H1 (cell line): ENCODE results near the gene KLHL41. TPM values are rescaled to one million over a fixed set of nuclear protein-coding genes. Genes with fewer than 3 reads are reported as not detected.

Experiments used
- CTCF ChIA-PET: fragments of 300-600 bp; sonication (Branson Sonifier 250); formaldehyde crosslinking; loops from one replicate; lab custom pipeline; 2021; ENCODE audit not compliant: partially characterized antibody; lab: Charles Lee
- POLR2A ChIA-PET: fragments of 300-600 bp; sonication (Branson Sonifier 250); formaldehyde crosslinking; loops from one replicate; lab custom pipeline; 2021; ENCODE audit warnings: inconsistent platforms; ENCODE audit not compliant: partially characterized antibody; lab: Charles Lee
- DNase-seq, 2 experiments: peaks; one replicate each; pipeline versions ENCODE4 v3.0.0 to v3.0.0-alpha.2; 2010 to 2022; ENCODE audit warnings: low spot score in 2 of 2, low read depth in 1 of 2, mixed read lengths in 1 of 2
- FAIRE-seq: peaks from 2 replicates; lab custom pipeline; 2011; peaks lifted over from hg19 to GRCh38; lab: Jason Lieb, UNC
- H2AFZ ChIP-seq: 2 replicates; pipeline ENCODE4 v1.8.1; 2012; ENCODE audit warnings: low read length, inconsistent platforms
- H2AK5ac ChIP-seq: 2 replicates; pipeline ENCODE4 v1.6.1; 2013; ENCODE audit warnings: low read depth, low read length
- H2BK120ac ChIP-seq: replicated peaks from 2 replicates; pipeline ENCODE3; 2013; ENCODE audit warnings: low read depth, low read length, inconsistent platforms
- H2BK12ac ChIP-seq: 2 replicates; pipeline ENCODE4 v1.6.1; 2013; ENCODE audit warnings: low read depth, low read length
- H2BK15ac ChIP-seq: 2 replicates; pipeline ENCODE4 v1.6.1; 2013; ENCODE audit warnings: low read length
- H2BK20ac ChIP-seq: 2 replicates; pipeline ENCODE4 v1.6.1; 2013; ENCODE audit warnings: low read length
- H2BK5ac ChIP-seq: 2 replicates; pipeline ENCODE4 v1.6.1; 2013; ENCODE audit warnings: low read depth, low read length
- H3K14ac ChIP-seq: 2 replicates; pipeline ENCODE4 v1.6.1; 2013; ENCODE audit warnings: inconsistent platforms; ENCODE audit not compliant: insufficient read length
- H3K18ac ChIP-seq: 2 replicates; pipeline ENCODE4 v1.6.1; 2013; ENCODE audit warnings: low read length; ENCODE audit errors: extremely low read depth
- H3K23ac ChIP-seq: 2 replicates; pipeline ENCODE4 v1.6.1; 2013; ENCODE audit warnings: inconsistent platforms; ENCODE audit not compliant: insufficient read length
- H3K23me2 ChIP-seq: 2 replicates; pipeline ENCODE4 v1.6.1; 2013; ENCODE audit warnings: low read depth, low read length
- H3K27ac ChIP-seq: 2 replicates; pipeline ENCODE4 v1.6.1; 2011; ENCODE audit warnings: low read depth, low read length, inconsistent platforms
- H3K27me3 ChIP-seq, 4 experiments: replicated peaks in 1 of 4; 1 replicate in 1 of 4; 2 replicates in 3 of 4; pipeline versions ENCODE4 v1.6.1 to v1.8.1; 2011 to 2013; ENCODE audit warnings: low read length in 3 of 4, mild to moderate bottlenecking in 3 of 4, inconsistent platforms in 2 of 4, mixed read lengths in 2 of 4, moderate library complexity in 1 of 4; ENCODE audit not compliant: control insufficient read depth in 3 of 4, insufficient read depth in 3 of 4; ENCODE audit errors: extremely low read depth in 1 of 4
- H3K36me3 ChIP-seq, 4 experiments: 2 replicates each; pipeline versions ENCODE4 v1.6.1 to v1.8.1; 2011 to 2013; ENCODE audit warnings: mild to moderate bottlenecking in 4 of 4, low read length in 3 of 4, moderate library complexity in 2 of 4, control low read depth in 1 of 4, inconsistent platforms in 1 of 4; ENCODE audit not compliant: insufficient read depth in 4 of 4, control insufficient read depth in 2 of 4
- H3K4ac ChIP-seq: replicated peaks from 2 replicates; pipeline ENCODE3; 2013; ENCODE audit warnings: low read length, low read depth, mixed read lengths, inconsistent platforms; ENCODE audit not compliant: insufficient read length
- H3K4me1 ChIP-seq, 4 experiments: replicated peaks in 1 of 4; 1 replicate in 1 of 4; 2 replicates in 3 of 4; pipeline versions ENCODE4 v1.6.1 to v1.8.1; 2011 to 2013; ENCODE audit warnings: low read length in 3 of 4, inconsistent platforms in 2 of 4, mixed read lengths in 1 of 4; ENCODE audit not compliant: insufficient read depth in 4 of 4, control insufficient read depth in 3 of 4
- H3K4me2 ChIP-seq, 2 experiments: 2 replicates each; pipeline versions ENCODE4 v1.6.1 to v1.8.1; 2011 to 2013; ENCODE audit warnings: low read depth in 2 of 2, low read length in 2 of 2, control low read depth in 1 of 2, inconsistent platforms in 1 of 2, mild to moderate bottlenecking in 1 of 2; ENCODE audit not compliant: insufficient read depth in 1 of 2
- H3K4me3 ChIP-seq, 4 experiments: fragments of 200-600, 300-600 bp in 1 of 4; sonication (generic), shearing (Covaris generic), sonication (Bioruptor Twin) in 1 of 4; 2 replicates each; pipeline versions ENCODE4 v1.5.1 to v1.8.1; 2011 to 2016; ENCODE audit warnings: low read length in 4 of 4, low read depth in 3 of 4, control low read depth in 2 of 4, inconsistent platforms in 2 of 4, mild to moderate bottlenecking in 2 of 4, mixed read lengths in 1 of 4, moderate library complexity in 1 of 4; ENCODE audit not compliant: insufficient read depth in 2 of 4; ENCODE audit errors: extremely low read depth in 1 of 4
- H3K56ac ChIP-seq: replicated peaks from 2 replicates; pipeline ENCODE3; 2013; ENCODE audit warnings: low read depth, mild to moderate bottlenecking, mixed read lengths, low read length, inconsistent platforms; ENCODE audit not compliant: insufficient read length
- H3K79me1 ChIP-seq: 2 replicates; pipeline ENCODE4 v1.6.1; 2013; ENCODE audit warnings: low read depth, low read length, control low read depth
- H3K79me2 ChIP-seq, 2 experiments: 2 replicates each; pipeline versions ENCODE4 v1.6.1 to v1.8.1; 2012 to 2013; ENCODE audit warnings: low read length in 2 of 2, mild to moderate bottlenecking in 2 of 2, inconsistent platforms in 1 of 2; ENCODE audit not compliant: insufficient read depth in 2 of 2, control insufficient read depth in 1 of 2
- H3K9ac ChIP-seq, 4 experiments: replicated peaks in 1 of 4; 1 replicate in 1 of 4; 2 replicates in 3 of 4; pipeline versions ENCODE4 v1.6.1 to v1.8.1; 2011 to 2013; ENCODE audit warnings: low read depth in 3 of 4, low read length in 3 of 4, control low read depth in 2 of 4, mild to moderate bottlenecking in 2 of 4, moderate library complexity in 2 of 4, inconsistent platforms in 1 of 4; ENCODE audit errors: extremely low read depth in 1 of 4
- H3K9me3 ChIP-seq, 2 experiments: 2 replicates each; pipeline versions ENCODE4 v1.6.1 to v1.8.1; 2012 to 2013; ENCODE audit warnings: mild to moderate bottlenecking in 2 of 2, moderate library complexity in 2 of 2, control low read depth in 1 of 2, inconsistent platforms in 1 of 2, low read depth in 1 of 2, low read length in 1 of 2, mixed read lengths in 1 of 2; ENCODE audit not compliant: insufficient read depth in 2 of 2
- H4K20me1 ChIP-seq, 2 experiments: replicated peaks in 1 of 2; 2 replicates each; pipeline versions ENCODE3 to v1.8.1; 2011 to 2013; ENCODE audit warnings: inconsistent platforms in 2 of 2, low read length in 2 of 2, mild to moderate bottlenecking in 1 of 2; ENCODE audit not compliant: insufficient read depth in 2 of 2, control insufficient read depth in 1 of 2
- H4K5ac ChIP-seq: 2 replicates; pipeline ENCODE4 v1.6.1; 2013; ENCODE audit warnings: low read length, low read depth, mixed read lengths, inconsistent platforms; ENCODE audit not compliant: insufficient read length
- H4K8ac ChIP-seq: 2 replicates; pipeline ENCODE4 v1.8.0; 2013; ENCODE audit warnings: mild to moderate bottlenecking, moderate library complexity, low read length, inconsistent platforms; ENCODE audit not compliant: insufficient read depth; ENCODE audit errors: extremely low read depth
- H4K91ac ChIP-seq: replicated peaks from 2 replicates; pipeline ENCODE3; 2013; ENCODE audit warnings: low read length, mixed read lengths, inconsistent platforms; ENCODE audit not compliant: insufficient read length
- WGBS, 2 experiments: shearing (Covaris generic) in 1 of 2; methylation state at CpG; one replicate each; pipeline versions ENCODE4 v1.1.6 to v1.1.7; 2013 to 2015; ENCODE audit warnings: low lambda C conversion rate in 2 of 2, mixed read lengths in 2 of 2, inconsistent platforms in 1 of 2, low coverage in 1 of 2, missing lambda C conversion rate in 1 of 2; ENCODE audit not compliant: insufficient replicate concordance in 2 of 2, insufficient coverage in 1 of 2, insufficient read length in 1 of 2; ENCODE audit errors: extremely low coverage in 1 of 2, missing lambda C conversion rate in 1 of 2; 5-methylcytosine and 5-hydroxymethylcytosine counted together
- polyA plus RNA-seq, 7 experiments: library from polyadenylated mRNA; depleted of rRNA in 3 of 7; stranded (reverse) in 5 of 7; unstranded in 2 of 7; fragments of >200 nt in 5 of 7; fragments of 200-250 nt in 2 of 7; gene quantifications; 1 replicate in 5 of 7; 2 replicates in 1 of 7; 4 replicates in 1 of 7; pipeline versions ENCODE4 v1.2.1 to v1.2.3, GENCODE V29; 2011 to 2013; ENCODE audit warnings: missing spikeins in 2 of 7, mixed read lengths in 2 of 7
- total RNA-seq: library from RNA; stranded (reverse); fragmentation: NEBNext Ultra II Directional; extraction: Animal tissue kit (Norgen Biotek cat#: 25700); gene quantifications from 2 replicates; pipeline ENCODE4 v1.2.1, GENCODE V29; 2021

KLHL41 gene
- total and polyA plus RNA-seq, 2 of the 8 experiments (the other 6 are each of a cell fraction or from before 2014, with no cell fraction given) = not detected

GRCh38 chr2:169572821-169573159 is 63.3 kb downstream of the KLHL41 start:
- no peaks in the 10 kb centered on the region for H3K79me1 ChIP-seq
- DNase-seq (no peak), FAIRE-seq (no peak)
- peak overlapping the region; percentile 55 for H3K27ac ChIP-seq
- peaks cover 0 to 5% (median 0%) of the 10 kb centered on the region in 4 experiments; a peak in 1 of 8 replicates for H3K36me3 ChIP-seq
- no peak overlapping the region for H4K5ac ChIP-seq
- ChIA-PET CTCF (interaction anchor here (0.6 to 0.7 kb wide), 2 partner anchors 10 to 217 kb away, joined by 3 to 4 read pairs; no protein-coding TSS in a partner anchor), POLR2A (interaction anchor here (0.6 to 2.0 kb wide), 5 partner anchors 10 to 199 kb away, joined by 3 to 23 read pairs (median 4); partner anchors contain the start of gene PPIG)
- no peaks in the 10 kb centered on the region for H3K4me1 ChIP-seq
- H2BK5ac ChIP-seq = no peak overlapping the region
- peak overlapping the region; percentile 95 for H2AFZ ChIP-seq
- H2AK5ac ChIP-seq = no peak overlapping the region
- no peak overlapping the region for H2BK15ac ChIP-seq
- H3K14ac ChIP-seq = no peak overlapping the region
- no peak overlapping the region for H2BK20ac ChIP-seq
- H4K8ac ChIP-seq = no peak overlapping the region
- peak overlapping the region; percentile 65 to 86 for H3K4me2 ChIP-seq
- peaks cover 0 to 5% of the 10 kb centered on the region in 2 experiments for H4K20me1 ChIP-seq
- H3K23ac ChIP-seq = no peak overlapping the region
- no peak overlapping the region for H3K56ac ChIP-seq
- H2BK12ac ChIP-seq = no peak overlapping the region
- H3K23me2 ChIP-seq = 0 out of 2 replicates have a peak, but pooled peaks cover 3% of the 10 kb centered on the region
- no peak overlapping the region for H2BK120ac ChIP-seq
- no peak overlapping the region for H4K91ac ChIP-seq
- H3K4me3 ChIP-seq = peak overlapping the region; percentile 85 to 90 (median 90)
- peak overlapping the region in 3 of 4 experiments; percentile 72 to 79 (median 76); a peak in 5 of 7 replicates for H3K9ac ChIP-seq
- H3K18ac ChIP-seq = no peak overlapping the region
- H3K27me3 ChIP-seq = no peaks in the 10 kb centered on the region
- no peak overlapping the region for H3K4ac ChIP-seq
- WGBS, 2 experiments = 2% methylated on average over 2 of the region's 2 CpGs; no CpG with 5 or more reads in 1 of the 2 experiments
- peaks cover 0 to 5% of the 10 kb centered on the region in 2 experiments; a peak in 2 of 4 replicates for H3K9me3 ChIP-seq
- H3K79me2 ChIP-seq = peaks cover 0 to 39% of the 10 kb centered on the region in 2 experiments; a peak in 3 of 4 replicates
